Measurements from ENCODE around the gene RXRB. TPM values are rescaled to one million over a fixed set of nuclear protein-coding genes. Genes with fewer than 3 reads are reported as not detected.

Gene RXRB
- total and polyA plus RNA-seq, 2 donors (not counting 1 experiment from before 2014, with no cell fraction given): 25.9 to 34.0 TPM

DNA sequence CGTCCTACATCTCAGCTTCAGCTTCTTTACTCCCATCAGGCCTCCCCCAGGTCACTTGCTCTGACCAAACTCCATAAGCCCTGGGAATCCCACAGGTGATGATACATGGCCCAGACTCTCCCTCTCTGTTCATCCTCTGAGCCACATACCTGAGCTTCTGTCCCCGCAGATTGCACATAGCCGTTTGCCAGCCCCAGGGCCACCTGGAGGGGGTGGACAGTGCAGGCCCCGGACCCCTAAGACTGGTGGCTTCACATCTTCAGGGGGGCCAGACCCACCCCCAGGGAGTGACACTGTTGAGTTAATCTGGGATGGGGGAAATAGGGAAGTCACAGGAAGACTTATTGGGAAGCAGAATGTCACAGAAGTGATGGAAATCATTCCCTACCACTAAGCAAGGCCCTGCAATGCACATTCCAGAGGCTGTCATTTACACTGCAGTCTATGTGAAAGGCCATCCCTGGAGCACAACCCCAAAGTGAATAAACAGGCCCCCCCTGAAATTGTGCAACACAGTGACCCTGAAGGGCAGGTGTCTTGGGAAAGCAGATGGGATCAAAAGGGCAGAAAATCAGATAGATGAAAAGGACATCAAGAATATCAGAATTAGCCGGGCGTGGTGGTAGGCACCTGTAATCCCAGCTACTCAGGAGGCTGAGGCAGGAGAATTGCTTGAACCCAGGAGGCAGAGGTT is 2.2 kb downstream of the RXRB start:
- no peaks in the 10 kb centered on the region for H3K9me3 ChIP-seq (ENCODE audit: control insufficient read depth, insufficient read depth, low read depth, low read length)
- H3K4me3 ChIP-seq (replicated peaks in 1 of 4; ENCODE audit: control extremely low read depth in 1 of 4, insufficient read depth in 1 of 4, low read depth in 3 of 4, low read length in 4 of 4): peak overlapping the region in 1 of 4 experiments; percentile 22
- H4K20me1 ChIP-seq (ENCODE audit: control insufficient read depth, extremely low read depth, insufficient read depth, low read length): no peaks in the 10 kb centered on the region
- H3K9ac ChIP-seq (ENCODE audit: insufficient read depth, low read length): no peak overlapping the region
- H3K4me2 ChIP-seq (ENCODE audit: extremely low read depth, insufficient read depth, low read length): no peak overlapping the region
- peaks cover 14% of the 10 kb centered on the region for H3K4me1 ChIP-seq (ENCODE audit: control insufficient read depth, extremely low read depth, insufficient read depth, low read length)
- H3K27me3 ChIP-seq (ENCODE audit: control insufficient read depth, insufficient read depth, low read length): no peaks in the 10 kb centered on the region
- no peak for TF ChIP-seq EZH2 (IDR thresholded peaks at IDR 0.05; ENCODE audit: low read length, missing control alignments)
- TF ChIP-seq, protein P1, sequence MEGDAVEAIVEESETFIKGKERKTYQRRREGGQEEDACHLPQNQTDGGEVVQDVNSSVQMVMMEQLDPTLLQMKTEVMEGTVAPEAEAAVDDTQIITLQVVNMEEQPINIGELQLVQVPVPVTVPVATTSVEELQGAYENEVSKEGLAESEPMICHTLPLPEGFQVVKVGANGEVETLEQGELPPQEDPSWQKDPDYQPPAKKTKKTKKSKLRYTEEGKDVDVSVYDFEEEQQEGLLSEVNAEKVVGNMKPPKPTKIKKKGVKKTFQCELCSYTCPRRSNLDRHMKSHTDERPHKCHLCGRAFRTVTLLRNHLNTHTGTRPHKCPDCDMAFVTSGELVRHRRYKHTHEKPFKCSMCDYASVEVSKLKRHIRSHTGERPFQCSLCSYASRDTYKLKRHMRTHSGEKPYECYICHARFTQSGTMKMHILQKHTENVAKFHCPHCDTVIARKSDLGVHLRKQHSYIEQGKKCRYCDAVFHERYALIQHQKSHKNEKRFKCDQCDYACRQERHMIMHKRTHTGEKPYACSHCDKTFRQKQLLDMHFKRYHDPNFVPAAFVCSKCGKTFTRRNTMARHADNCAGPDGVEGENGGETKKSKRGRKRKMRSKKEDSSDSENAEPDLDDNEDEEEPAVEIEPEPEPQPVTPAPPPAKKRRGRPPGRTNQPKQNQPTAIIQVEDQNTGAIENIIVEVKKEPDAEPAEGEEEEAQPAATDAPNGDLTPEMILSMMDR (conservative IDR thresholded peaks at IDR 0.05 in 1 of 2, IDR thresholded peaks at IDR 0.05 in 1 of 2; ENCODE audit: low read depth in 1 of 2, low read length in 2 of 2): no peak
- peaks cover 25% of the 10 kb centered on the region for H3K36me3 ChIP-seq (ENCODE audit: control insufficient read depth, insufficient read depth, low read length)
- no peak overlapping the region for H3K27ac ChIP-seq (ENCODE audit: insufficient read depth, low read length)
- no peak for DNase-seq (ENCODE audit: low read depth in 2 of 2)
- no peak overlapping the region for H2AFZ ChIP-seq (ENCODE audit: low read length)
- H3K79me2 ChIP-seq (ENCODE audit: control insufficient read depth, insufficient read depth, low read length): peaks cover 44% of the 10 kb centered on the region

DNA sequence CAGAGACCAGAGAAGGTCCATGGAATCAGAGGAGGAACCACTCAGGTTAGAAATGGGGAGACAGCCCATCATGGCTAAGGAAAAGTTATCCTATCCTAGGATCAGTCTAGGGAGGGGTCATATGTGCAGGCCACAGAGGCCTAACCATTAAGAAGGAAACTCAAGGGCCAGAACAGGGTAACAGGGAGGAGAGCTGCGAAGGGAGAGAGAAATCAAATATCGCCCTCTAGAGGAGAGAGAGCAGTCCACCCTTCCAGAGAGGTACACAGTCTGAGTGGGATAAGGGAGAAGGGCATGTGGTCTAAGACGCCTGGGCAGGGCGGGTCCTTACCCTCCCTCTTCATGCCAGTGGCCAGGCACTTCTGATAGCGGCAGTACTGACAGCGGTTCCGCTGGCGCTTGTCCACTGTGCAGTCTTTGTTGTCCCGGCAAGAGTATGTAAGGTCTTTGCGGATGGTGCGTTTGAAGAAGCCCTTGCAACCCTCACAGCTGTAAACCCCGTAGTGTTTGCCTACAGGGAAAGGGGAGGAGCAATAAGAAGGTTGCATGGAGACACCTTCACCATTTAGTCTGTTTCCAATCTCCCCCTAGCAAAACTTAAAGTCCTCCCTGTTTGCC is 2.9 kb downstream of the RXRB start:
- Histone ChIP-seq H3K27ac (ENCODE audit: insufficient read depth, low read length) (no peak overlapping the region), H4K20me1 (ENCODE audit: control insufficient read depth, extremely low read depth, insufficient read depth, low read length) (no peaks in the 10 kb centered on the region), H3K79me2 (ENCODE audit: control insufficient read depth, insufficient read depth, low read length) (peaks cover 39% of the 10 kb centered on the region), H3K4me2 (ENCODE audit: extremely low read depth, insufficient read depth, low read length) (no peak overlapping the region), H3K9ac (ENCODE audit: insufficient read depth, low read length) (no peak overlapping the region), H3K27me3 (ENCODE audit: control insufficient read depth, insufficient read depth, low read length) (peaks cover 1% of the 10 kb centered on the region), H2AFZ (ENCODE audit: low read length) (no peak overlapping the region), H3K9me3 (ENCODE audit: control insufficient read depth, insufficient read depth, low read depth, low read length) (no peaks in the 10 kb centered on the region), H3K4me3 (replicated peaks in 1 of 4; ENCODE audit: control extremely low read depth in 1 of 4, insufficient read depth in 1 of 4, low read depth in 3 of 4, low read length in 4 of 4) (peak overlapping the region in 1 of 4 experiments; percentile 22), H3K36me3 (ENCODE audit: control insufficient read depth, insufficient read depth, low read length) (peaks cover 20% of the 10 kb centered on the region), H3K4me1 (ENCODE audit: control insufficient read depth, extremely low read depth, insufficient read depth, low read length) (peaks cover 10% of the 10 kb centered on the region)
- DNase-seq (ENCODE audit: low read depth in 2 of 2): peak; percentile 65 to 72
- TF ChIP-seq, protein P1 (conservative IDR thresholded peaks at IDR 0.05 in 1 of 2, IDR thresholded peaks at IDR 0.05 in 1 of 2; ENCODE audit: low read depth in 1 of 2, low read length in 2 of 2): peak; percentile 63 to 81
- no peak for TF ChIP-seq EZH2 (IDR thresholded peaks at IDR 0.05; ENCODE audit: low read length, missing control alignments)

DNA sequence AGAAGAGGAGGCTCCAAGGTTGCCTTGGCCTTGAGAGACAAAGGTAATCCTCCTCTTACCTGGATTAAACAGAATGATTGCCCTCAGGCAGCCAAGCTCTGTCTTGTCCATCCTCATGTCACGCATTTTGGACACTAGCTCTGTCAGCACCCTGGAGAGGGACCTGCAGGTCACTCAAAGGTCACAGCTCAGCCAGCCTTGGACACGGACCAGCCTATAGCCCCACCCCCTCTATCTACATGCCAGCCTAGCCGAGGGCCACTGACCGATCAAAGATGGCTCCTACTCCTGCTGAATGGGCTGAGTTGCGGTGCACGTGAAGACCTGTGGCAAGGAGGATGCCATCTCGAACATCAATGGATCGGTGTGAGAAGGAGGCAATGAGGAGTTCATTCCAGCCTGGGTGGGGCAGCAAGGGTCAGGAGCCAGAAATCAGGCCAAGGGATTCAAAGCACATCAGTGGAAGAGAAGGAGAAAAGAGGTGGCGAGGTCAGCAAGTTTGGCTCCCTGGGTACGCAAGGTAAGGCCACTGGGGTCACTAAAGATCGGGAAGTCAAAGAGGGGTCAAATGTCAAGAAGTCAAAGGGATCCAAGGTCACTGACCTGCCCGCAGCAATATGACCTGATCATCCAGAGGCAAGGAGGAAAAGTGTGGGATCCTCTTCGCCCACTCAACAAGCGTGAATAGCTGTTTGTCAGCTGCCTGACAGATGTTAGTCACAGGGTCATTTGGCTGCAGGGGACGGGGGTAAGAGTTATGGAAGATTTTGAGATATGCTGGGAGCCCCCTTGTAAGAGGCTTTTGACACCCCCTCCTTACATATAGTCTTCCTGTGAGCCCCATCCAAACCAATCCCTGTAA is 4.9 kb downstream of the RXRB start:
- H3K9me3 ChIP-seq (ENCODE audit: control insufficient read depth, insufficient read depth, low read depth, low read length): no peaks in the 10 kb centered on the region
- H3K4me1 ChIP-seq (ENCODE audit: control insufficient read depth, extremely low read depth, insufficient read depth, low read length): no peaks in the 10 kb centered on the region
- H3K4me2 ChIP-seq (ENCODE audit: extremely low read depth, insufficient read depth, low read length): no peak overlapping the region
- H2AFZ ChIP-seq (ENCODE audit: low read length): no peak overlapping the region
- H3K36me3 ChIP-seq (ENCODE audit: control insufficient read depth, insufficient read depth, low read length): peaks cover 13% of the 10 kb centered on the region
- no peaks in the 10 kb centered on the region for H4K20me1 ChIP-seq (ENCODE audit: control insufficient read depth, extremely low read depth, insufficient read depth, low read length)
- H3K27me3 ChIP-seq (ENCODE audit: control insufficient read depth, insufficient read depth, low read length): peaks cover 20% of the 10 kb centered on the region
- no peak for DNase-seq (ENCODE audit: low read depth in 2 of 2)
- no peak overlapping the region for H3K27ac ChIP-seq (ENCODE audit: insufficient read depth, low read length)
- no peak for TF ChIP-seq EZH2 (IDR thresholded peaks at IDR 0.05; ENCODE audit: low read length, missing control alignments)
- TF ChIP-seq, protein P1 (conservative IDR thresholded peaks at IDR 0.05 in 1 of 2, IDR thresholded peaks at IDR 0.05 in 1 of 2; ENCODE audit: low read depth in 1 of 2, low read length in 2 of 2): no peak
- H3K79me2 ChIP-seq (ENCODE audit: control insufficient read depth, insufficient read depth, low read length): peaks cover 21% of the 10 kb centered on the region
- H3K4me3 ChIP-seq (replicated peaks in 1 of 4; ENCODE audit: control extremely low read depth in 1 of 4, insufficient read depth in 1 of 4, low read depth in 3 of 4, low read length in 4 of 4): no peak overlapping the region
- H3K9ac ChIP-seq (ENCODE audit: insufficient read depth, low read length): no peak overlapping the region
